ENCODE data around the gene CXXC5. TPM values are rescaled to one million over a fixed set of nuclear protein-coding genes. Genes with fewer than 3 reads are reported as not detected.
A peak's percentile ranks its signal among the peaks of the same experiment; 100 is the strongest.

The CXXC5 gene
- total and polyA plus RNA-seq, 2 of the 4 experiments (the other 2 are of a cell fraction): 24.9 to 35.7 TPM

DNA sequence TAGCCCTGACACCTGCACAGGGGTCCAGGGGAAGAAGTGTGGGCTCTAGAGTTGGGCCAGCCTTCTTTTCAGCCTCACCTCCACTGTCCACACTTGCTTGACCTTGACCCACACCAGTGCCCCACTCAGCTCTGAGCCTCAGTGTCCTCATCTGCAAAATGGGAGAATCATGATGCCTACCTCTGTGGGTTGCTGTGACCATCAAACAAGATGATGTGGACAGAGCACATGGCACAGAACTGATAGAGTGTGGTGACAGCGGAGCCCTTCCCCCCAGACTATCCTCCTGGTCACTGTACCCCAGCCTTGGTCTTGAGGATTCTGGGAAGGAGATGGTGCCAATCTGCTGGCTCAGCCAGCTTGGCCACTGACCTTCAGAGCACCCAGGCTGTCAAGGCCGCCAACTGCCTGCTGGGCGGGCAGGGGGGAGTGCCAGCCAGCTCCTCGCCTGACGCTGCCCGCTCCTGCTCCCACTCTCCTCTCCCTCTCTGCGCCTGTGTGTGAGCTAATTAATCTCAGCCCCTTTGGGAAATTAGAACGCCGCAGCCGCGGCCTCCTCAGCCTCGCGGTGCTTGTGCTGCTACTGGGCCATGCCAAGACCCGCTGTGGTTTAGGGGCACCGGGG, 16.7 kb downstream of the CXXC5 start:
- DNase-seq (no peak), ATAC-seq (ENCODE audit: low read depth) (no peak)
- Histone ChIP-seq H3K9me1 (ENCODE audit: insufficient read depth, low read length) (peaks cover 23% of the 10 kb centered on the region; the same call in 1 of the 2 replicates), H3K4me2 (ENCODE audit: low read depth, low read length) (no peak overlapping the region), H2AK5ac (ENCODE audit: low read depth, low read length) (peak overlapping the region; percentile 4; the same call in 1 of the 2 replicates), H3K27me3 (ENCODE audit: control insufficient read depth, insufficient read depth, low read length) (no peaks in the 10 kb centered on the region), H2BK20ac (ENCODE audit: low read depth, low read length) (no peak overlapping the region), H2AK9ac (replicated peaks; ENCODE audit: low read depth, low read length, poor library complexity) (no peak overlapping the region), H3K4ac (ENCODE audit: low read depth, low read length) (no peak overlapping the region; the same call in 1 of the 2 replicates), H4K8ac (ENCODE audit: low read depth in 2 of 2, low read length in 2 of 2) (no peak overlapping the region), H3K27ac (ENCODE audit: insufficient read depth, low read length) (no peak overlapping the region), H4K20me1 (ENCODE audit: insufficient read depth, low read length) (peaks cover 8% of the 10 kb centered on the region; the same call in 1 of the 2 replicates), H2BK15ac (ENCODE audit: low read depth, low read length) (no peak overlapping the region), H3K9ac (ENCODE audit: low read depth, low read length) (no peak overlapping the region), H3K9me3 (ENCODE audit: control insufficient read depth, insufficient read depth, low read length) (no peaks in the 10 kb centered on the region), H4K91ac (ENCODE audit: insufficient read depth, low read depth, low read length) (no peak overlapping the region), H2BK120ac (ENCODE audit: low read depth, low read length) (no peak overlapping the region), H3K18ac (ENCODE audit: low read depth, low read length) (no peak overlapping the region), H3K56ac (ENCODE audit: extremely low read depth, insufficient read depth, low read length) (no peak overlapping the region), H2AFZ (replicated peaks; ENCODE audit: low read length, poor library complexity) (no peak overlapping the region), H3K36me3 (ENCODE audit: control insufficient read depth, insufficient read depth, low read length) (no peaks in the 10 kb centered on the region), H3K23ac (ENCODE audit: low read depth, low read length) (no peak overlapping the region), H3K4me3 (ENCODE audit: insufficient read depth, low read depth, low read length) (no peak overlapping the region), H3K4me1 (ENCODE audit: control insufficient read depth, insufficient read depth, low read length) (peaks cover 34% of the 10 kb centered on the region), H2BK5ac (ENCODE audit: low read depth, low read length, poor library complexity, severe bottlenecking) (no peak overlapping the region), H3K14ac (replicated peaks; ENCODE audit: low read depth, low read length) (no peak overlapping the region), H3K79me1 (ENCODE audit: low read depth in 1 of 2, low read length in 2 of 2) (peaks cover 48 to 92% of the 10 kb centered on the region in 2 experiments), H4K5ac (ENCODE audit: low read depth, low read length) (no peak overlapping the region)
- in situ Hi-C loops (cut with MboI; ENCODE audit: low sequenced_read_pairs): no loop called here
- no peak for TF ChIP-seq CEBPB (IDR thresholded peaks at IDR 0.05; ENCODE audit: low read depth, low read length)
- no CpG with 5 or more reads among the region's 15 CpGs for WGBS, 2 experiments (ENCODE audit: extremely low coverage in 2 of 2, insufficient read length in 1 of 2)
- intact Hi-C loops (cut with micrococcal nuclease): no loop called here
- dilution Hi-C loops (cut with HindIII; ENCODE audit: low sequenced_read_pairs, unreplicated experiment): no loop called here
- POLR2A ChIA-PET (ENCODE audit: unreplicated experiment): no interaction called here
- BruUV-seq (replicated peaks): no TSS peak
- CTCF ChIA-PET: no interaction called here

Data from IMR-90 (cell line).